Measurements from ENCODE around the gene KARS1. TPM values are rescaled to one million over a fixed set of nuclear protein-coding genes. Genes with fewer than 3 reads are reported as not detected.

The KARS1 gene
- total and polyA plus RNA-seq, 2 of the 4 experiments (the other 2 are of a cell fraction), result 122 to 228 TPM

GRCh38 chr16:75621170-75621477 lies 26.3 kb downstream of the KARS1 start:
- Histone ChIP-seq H3K56ac (ENCODE audit: extremely low read depth, insufficient read depth, low read length) (no peak overlapping the region), H4K91ac (ENCODE audit: insufficient read depth, low read depth, low read length) (no peak overlapping the region), H4K8ac (ENCODE audit: low read depth in 2 of 2, low read length in 2 of 2) (no peak overlapping the region), H2AK5ac (ENCODE audit: low read depth, low read length) (no peak overlapping the region), H3K4me3 (ENCODE audit: insufficient read depth, low read depth, low read length) (no peak overlapping the region), H2BK120ac (ENCODE audit: low read depth, low read length) (no peak overlapping the region), H3K23ac (ENCODE audit: low read depth, low read length) (no peak overlapping the region), H3K79me1 (ENCODE audit: low read depth in 1 of 2, low read length in 2 of 2) (peaks cover 17 to 23% of the 10 kb centered on the region in 2 experiments), H2BK20ac (ENCODE audit: low read depth, low read length) (no peak overlapping the region), H3K9me3 (ENCODE audit: control insufficient read depth, insufficient read depth, low read length) (no peaks in the 10 kb centered on the region), H3K14ac (replicated peaks; ENCODE audit: low read depth, low read length) (no peak overlapping the region), H3K36me3 (ENCODE audit: control insufficient read depth, insufficient read depth, low read length) (peaks cover 25% of the 10 kb centered on the region), H4K5ac (ENCODE audit: low read depth, low read length) (no peak overlapping the region), H3K4ac (ENCODE audit: low read depth, low read length) (no peak overlapping the region), H2BK5ac (ENCODE audit: low read depth, low read length, poor library complexity, severe bottlenecking) (no peak overlapping the region), H3K4me2 (ENCODE audit: low read depth, low read length) (no peak overlapping the region), H3K27ac (ENCODE audit: insufficient read depth, low read length) (no peak overlapping the region), H3K9ac (ENCODE audit: low read depth, low read length) (no peak overlapping the region; the same call in 1 of the 2 replicates), H3K18ac (ENCODE audit: low read depth, low read length) (no peak overlapping the region), H2AK9ac (replicated peaks; ENCODE audit: low read depth, low read length, poor library complexity) (no peak overlapping the region), H3K4me1 (ENCODE audit: control insufficient read depth, insufficient read depth, low read length) (peaks cover 5% of the 10 kb centered on the region), H2AFZ (replicated peaks; ENCODE audit: low read length, poor library complexity) (no peak overlapping the region), H3K9me1 (ENCODE audit: insufficient read depth, low read length) (no peaks in the 10 kb centered on the region), H4K20me1 (ENCODE audit: insufficient read depth, low read length) (no peaks in the 10 kb centered on the region), H3K27me3 (ENCODE audit: control insufficient read depth, insufficient read depth, low read length) (no peaks in the 10 kb centered on the region), H2BK15ac (ENCODE audit: low read depth, low read length) (no peak overlapping the region)
- DNase-seq (peak; percentile 55), ATAC-seq (ENCODE audit: low read depth) (peak; percentile 24; the same call in 1 of the 2 replicates)
- no CpG with 5 or more reads among the region's 2 CpGs for WGBS, 2 experiments (ENCODE audit: extremely low coverage in 2 of 2, insufficient read length in 1 of 2)
- ChIA-PET POLR2A (ENCODE audit: unreplicated experiment) (no interaction called here), CTCF (interaction anchor here (0.5 to 1.5 kb wide), 4 partner anchors 9 to 143 kb away, joined by 3 to 5 read pairs (median 4); no protein-coding TSS in a partner anchor)
- BruUV-seq (replicated peaks), result no TSS peak
- in situ Hi-C loops (cut with MboI; ENCODE audit: low sequenced_read_pairs) (no loop called here), intact Hi-C loops (cut with micrococcal nuclease) (loop anchor here (10.0 kb wide), 2 partner anchors 156 to 426 kb away; partner anchors contain the start of gene TMEM170A), dilution Hi-C loops (cut with HindIII; ENCODE audit: low sequenced_read_pairs, unreplicated experiment) (no loop called here)
- TF ChIP-seq MXI1 (IDR thresholded peaks at IDR 0.05; ENCODE audit: borderline replicate concordance, low read depth, low read length) (no peak), RCOR1 (IDR thresholded peaks at IDR 0.05; ENCODE audit: insufficient replicate concordance, low read length) (no peak), FOS (IDR thresholded peaks at IDR 0.05; ENCODE audit: low read depth, low read length) (no peak), RAD21 (IDR thresholded peaks at IDR 0.05; ENCODE audit: low read length) (peak; percentile 55), MAFK (IDR thresholded peaks at IDR 0.05; ENCODE audit: low read depth, low read length) (no peak), NFE2L2 (IDR thresholded peaks at IDR 0.05; ENCODE audit: low read depth, low read length) (no peak), POLR2A (IDR thresholded peaks at IDR 0.05; ENCODE audit: low read depth, low read length) (no peak), CEBPB (IDR thresholded peaks at IDR 0.05; ENCODE audit: low read depth, low read length) (no peak), ELK1 (IDR thresholded peaks at IDR 0.05; ENCODE audit: borderline replicate concordance, low read depth, low read length) (no peak), SMC3 (IDR thresholded peaks at IDR 0.05; ENCODE audit: low read depth, low read length) (peak; percentile 48; the same call in 1 of the 2 replicates), CTCF (conservative IDR thresholded peaks at IDR 0.05; ENCODE audit: low read depth, low read length) (peak; percentile 59)
